ENCODE data around the gene PES1. TPM values are rescaled to one million over a fixed set of nuclear protein-coding genes. Genes with fewer than 3 reads are reported as not detected.
A peak's percentile ranks its signal among the peaks of the same experiment; 100 is the strongest.

Gene PES1
- total and polyA plus RNA-seq, 2 donors (not counting 1 experiment from before 2014, with no cell fraction given): 51.2 to 61.3 TPM

DNA sequence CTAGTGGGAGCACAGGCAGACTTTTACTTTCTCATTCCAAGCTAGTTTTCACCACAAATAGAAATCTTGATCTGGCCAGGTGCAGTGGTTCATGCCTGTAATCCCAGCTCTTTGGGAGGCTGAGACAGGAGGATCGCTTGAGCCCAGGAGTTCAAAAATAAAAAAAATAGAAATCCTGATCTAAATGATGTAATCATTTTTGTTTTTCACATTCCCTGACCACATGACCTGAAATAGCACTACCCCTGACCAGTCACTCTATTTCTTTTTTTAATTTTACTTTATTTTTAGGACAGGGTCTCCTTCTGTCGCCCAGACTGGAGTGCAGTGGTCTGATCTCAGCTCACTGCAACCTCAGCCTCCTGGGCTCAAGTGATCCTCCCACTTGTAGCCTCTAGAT lies 13.0 kb upstream of the PES1 start:
- H3K27ac ChIP-seq (ENCODE audit: insufficient read depth, low read length): no peak overlapping the region
- TF ChIP-seq, protein P1, sequence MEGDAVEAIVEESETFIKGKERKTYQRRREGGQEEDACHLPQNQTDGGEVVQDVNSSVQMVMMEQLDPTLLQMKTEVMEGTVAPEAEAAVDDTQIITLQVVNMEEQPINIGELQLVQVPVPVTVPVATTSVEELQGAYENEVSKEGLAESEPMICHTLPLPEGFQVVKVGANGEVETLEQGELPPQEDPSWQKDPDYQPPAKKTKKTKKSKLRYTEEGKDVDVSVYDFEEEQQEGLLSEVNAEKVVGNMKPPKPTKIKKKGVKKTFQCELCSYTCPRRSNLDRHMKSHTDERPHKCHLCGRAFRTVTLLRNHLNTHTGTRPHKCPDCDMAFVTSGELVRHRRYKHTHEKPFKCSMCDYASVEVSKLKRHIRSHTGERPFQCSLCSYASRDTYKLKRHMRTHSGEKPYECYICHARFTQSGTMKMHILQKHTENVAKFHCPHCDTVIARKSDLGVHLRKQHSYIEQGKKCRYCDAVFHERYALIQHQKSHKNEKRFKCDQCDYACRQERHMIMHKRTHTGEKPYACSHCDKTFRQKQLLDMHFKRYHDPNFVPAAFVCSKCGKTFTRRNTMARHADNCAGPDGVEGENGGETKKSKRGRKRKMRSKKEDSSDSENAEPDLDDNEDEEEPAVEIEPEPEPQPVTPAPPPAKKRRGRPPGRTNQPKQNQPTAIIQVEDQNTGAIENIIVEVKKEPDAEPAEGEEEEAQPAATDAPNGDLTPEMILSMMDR (conservative IDR thresholded peaks at IDR 0.05 in 1 of 2, IDR thresholded peaks at IDR 0.05 in 1 of 2; ENCODE audit: low read depth in 1 of 2, low read length in 2 of 2): no peak
- TF ChIP-seq EZH2 (IDR thresholded peaks at IDR 0.05; ENCODE audit: low read length, missing control alignments): no peak

DNA sequence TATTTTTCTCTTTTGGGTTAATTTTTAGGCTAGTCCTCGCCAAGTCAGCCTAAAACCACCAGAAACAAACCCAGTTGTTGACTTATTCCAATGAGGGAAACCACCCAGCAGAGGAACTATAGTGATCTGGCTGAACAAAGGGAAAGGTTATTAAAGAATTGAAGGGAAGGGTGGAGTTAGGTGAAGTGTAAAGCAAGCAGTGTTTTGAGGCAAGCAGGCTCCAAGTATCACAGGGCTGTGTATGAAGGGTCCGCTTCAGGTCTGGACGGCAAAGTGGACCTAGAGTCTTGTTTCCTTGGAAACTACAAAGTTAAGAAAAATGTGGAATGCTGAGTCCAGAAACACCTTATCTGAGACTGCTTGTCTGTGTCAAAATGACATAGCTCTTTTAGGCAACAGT lies 12.1 kb upstream of the PES1 start:
- H3K27ac ChIP-seq (ENCODE audit: insufficient read depth, low read length): no peak overlapping the region

More for the DNA sequence above, 13.0 kb upstream of the PES1 start:
- Histone ChIP-seq H3K9me3 (ENCODE audit: control insufficient read depth, insufficient read depth, low read depth, low read length) (no peaks in the 10 kb centered on the region), H3K9ac (ENCODE audit: insufficient read depth, low read length) (no peak overlapping the region), H3K36me3 (ENCODE audit: control insufficient read depth, insufficient read depth, low read length) (no peaks in the 10 kb centered on the region), H3K4me3 (replicated peaks in 1 of 4; ENCODE audit: control extremely low read depth in 1 of 4, insufficient read depth in 1 of 4, low read depth in 3 of 4, low read length in 4 of 4) (no peak overlapping the region), H3K4me2 (ENCODE audit: extremely low read depth, insufficient read depth, low read length) (no peak overlapping the region), H3K79me2 (ENCODE audit: control insufficient read depth, insufficient read depth, low read length) (no peaks in the 10 kb centered on the region), H4K20me1 (ENCODE audit: control insufficient read depth, extremely low read depth, insufficient read depth, low read length) (no peaks in the 10 kb centered on the region), H2AFZ (ENCODE audit: low read length) (no peak overlapping the region), H3K27me3 (ENCODE audit: control insufficient read depth, insufficient read depth, low read length) (no peaks in the 10 kb centered on the region), H3K4me1 (ENCODE audit: control insufficient read depth, extremely low read depth, insufficient read depth, low read length) (peaks cover 25% of the 10 kb centered on the region)
- no peak for DNase-seq (ENCODE audit: low read depth in 2 of 2)

DNA sequence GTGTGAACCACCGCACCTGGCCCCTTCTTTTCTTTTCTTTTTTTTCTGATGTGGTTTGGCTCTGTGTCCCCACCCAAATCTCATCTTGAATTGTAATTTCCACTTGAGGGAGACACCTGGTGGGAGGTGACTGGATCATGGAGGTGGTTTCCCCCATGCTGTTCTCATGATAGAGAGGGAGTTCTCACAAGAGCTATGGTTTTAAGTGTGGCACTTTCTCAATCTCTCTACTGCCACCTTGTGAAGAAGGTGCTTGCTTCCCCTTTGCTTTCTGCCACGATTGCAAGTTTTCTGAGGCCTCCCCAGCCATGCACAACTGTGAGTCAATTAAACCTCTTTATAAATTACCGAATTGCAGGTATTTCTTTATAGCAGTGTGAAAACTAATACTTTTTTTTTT lies 10.3 kb upstream of the PES1 start:
- Histone ChIP-seq H2AFZ (ENCODE audit: low read length) (no peak overlapping the region), H3K4me2 (ENCODE audit: extremely low read depth, insufficient read depth, low read length) (no peak overlapping the region), H3K36me3 (ENCODE audit: control insufficient read depth, insufficient read depth, low read length) (no peaks in the 10 kb centered on the region), H3K4me3 (replicated peaks in 1 of 4; ENCODE audit: control extremely low read depth in 1 of 4, insufficient read depth in 1 of 4, low read depth in 3 of 4, low read length in 4 of 4) (no peak overlapping the region), H3K27ac (ENCODE audit: insufficient read depth, low read length) (no peak overlapping the region), H3K27me3 (ENCODE audit: control insufficient read depth, insufficient read depth, low read length) (no peaks in the 10 kb centered on the region), H3K9me3 (ENCODE audit: control insufficient read depth, insufficient read depth, low read depth, low read length) (no peaks in the 10 kb centered on the region), H3K9ac (ENCODE audit: insufficient read depth, low read length) (no peak overlapping the region), H3K4me1 (ENCODE audit: control insufficient read depth, extremely low read depth, insufficient read depth, low read length) (peaks cover 9% of the 10 kb centered on the region), H3K79me2 (ENCODE audit: control insufficient read depth, insufficient read depth, low read length) (no peaks in the 10 kb centered on the region), H4K20me1 (ENCODE audit: control insufficient read depth, extremely low read depth, insufficient read depth, low read length) (no peaks in the 10 kb centered on the region)
- DNase-seq (ENCODE audit: low read depth in 2 of 2): peak; percentile 23 to 35
- TF ChIP-seq EZH2 (IDR thresholded peaks at IDR 0.05; ENCODE audit: low read length, missing control alignments): no peak
- TF ChIP-seq, protein P1 (conservative IDR thresholded peaks at IDR 0.05 in 1 of 2, IDR thresholded peaks at IDR 0.05 in 1 of 2; ENCODE audit: low read depth in 1 of 2, low read length in 2 of 2): peak; percentile 10 to 42

More for the DNA sequence above, 12.1 kb upstream of the PES1 start:
- Histone ChIP-seq H3K9me3 (ENCODE audit: control insufficient read depth, insufficient read depth, low read depth, low read length) (no peaks in the 10 kb centered on the region), H3K4me3 (replicated peaks in 1 of 4; ENCODE audit: control extremely low read depth in 1 of 4, insufficient read depth in 1 of 4, low read depth in 3 of 4, low read length in 4 of 4) (no peak overlapping the region), H2AFZ (ENCODE audit: low read length) (no peak overlapping the region), H3K79me2 (ENCODE audit: control insufficient read depth, insufficient read depth, low read length) (no peaks in the 10 kb centered on the region), H3K27me3 (ENCODE audit: control insufficient read depth, insufficient read depth, low read length) (no peaks in the 10 kb centered on the region), H3K9ac (ENCODE audit: insufficient read depth, low read length) (no peak overlapping the region), H3K36me3 (ENCODE audit: control insufficient read depth, insufficient read depth, low read length) (no peaks in the 10 kb centered on the region), H4K20me1 (ENCODE audit: control insufficient read depth, extremely low read depth, insufficient read depth, low read length) (no peaks in the 10 kb centered on the region), H3K4me2 (ENCODE audit: extremely low read depth, insufficient read depth, low read length) (no peak overlapping the region), H3K4me1 (ENCODE audit: control insufficient read depth, extremely low read depth, insufficient read depth, low read length) (peaks cover 18% of the 10 kb centered on the region)
- no peak for DNase-seq (ENCODE audit: low read depth in 2 of 2)
- no peak for TF ChIP-seq EZH2 (IDR thresholded peaks at IDR 0.05; ENCODE audit: low read length, missing control alignments)
- TF ChIP-seq, protein P1 (conservative IDR thresholded peaks at IDR 0.05 in 1 of 2, IDR thresholded peaks at IDR 0.05 in 1 of 2; ENCODE audit: low read depth in 1 of 2, low read length in 2 of 2): no peak

Measured in fibroblast of lung (primary cell).